Suppressor macrophage treated with lipopolysaccharide for 1 hour (primary cell): ENCODE measurements around the gene FAM9C.
A peak's percentile ranks its signal among the peaks of the same experiment; 100 is the strongest.

Source experiments
- DNase-seq, 3 donors: peaks; one replicate each; pipeline ENCODE4 v3.0.0-alpha.2; 2020 to 2022

Gene FAM9C

GRCh38 chrX:13005661-13006473, 38.6 kb downstream of the FAM9C start:
- peak; percentile 85 to 94 (median 86) for DNase-seq

GRCh38 chrX:13001961-13002671, 42.3 kb downstream of the FAM9C start:
- peak; percentile 37 to 57 (median 56) for DNase-seq

- no peak for DNase-seq
Observed at GRCh38 chrX:13001097-13001496, 43.3 kb downstream of the FAM9C start.

GRCh38 chrX:13000301-13000811, 44.1 kb downstream of the FAM9C start:
- peak; percentile 56 to 75 (median 67) for DNase-seq

- peak in 2 of 3 donors; percentile 46 to 55 for DNase-seq
Observed at GRCh38 chrX:12999422-12999821, 45.0 kb downstream of the FAM9C start.

GRCh38 chrX:12997906-12998687, 46.3 kb downstream of the FAM9C start:
- no peak for DNase-seq

- no peak for DNase-seq
Observed at GRCh38 chrX:12996934-12997435, 47.4 kb downstream of the FAM9C start.

- DNase-seq = no peak
Observed at GRCh38 chrX:12994321-12994720, 50.1 kb downstream of the FAM9C start.

GRCh38 chrX:12993826-12994225, 50.6 kb downstream of the FAM9C start:
- DNase-seq = no peak

GRCh38 chrX:12992544-12993118, 51.8 kb downstream of the FAM9C start:
- DNase-seq = no peak

GRCh38 chrX:12991575-12991974, 52.8 kb downstream of the FAM9C start:
- DNase-seq = no peak

GRCh38 chrX:12989461-12989860, 55.0 kb downstream of the FAM9C start:
- DNase-seq = peak in 1 of 3 donors; percentile 47

GRCh38 chrX:12988797-12989196, 55.6 kb downstream of the FAM9C start:
- no peak for DNase-seq

GRCh38 chrX:12987900-12988594, 56.4 kb downstream of the FAM9C start:
- DNase-seq = no peak

GRCh38 chrX:12987340-12987739, 57.1 kb downstream of the FAM9C start:
- DNase-seq = no peak

- no peak for DNase-seq
Observed at GRCh38 chrX:12986886-12987285, 57.5 kb downstream of the FAM9C start.

GRCh38 chrX:12986164-12986779, 58.1 kb downstream of the FAM9C start:
- peak in 1 of 3 donors; percentile 20 for DNase-seq
